ENCODE measurements around the gene MAJIN. TPM values are rescaled to one million over a fixed set of nuclear protein-coding genes. Genes with fewer than 3 reads are reported as not detected.

MAJIN gene
- total and polyA plus RNA-seq, 4 donors: 0.09 to 0.31 TPM; not detected in 2

DNA sequence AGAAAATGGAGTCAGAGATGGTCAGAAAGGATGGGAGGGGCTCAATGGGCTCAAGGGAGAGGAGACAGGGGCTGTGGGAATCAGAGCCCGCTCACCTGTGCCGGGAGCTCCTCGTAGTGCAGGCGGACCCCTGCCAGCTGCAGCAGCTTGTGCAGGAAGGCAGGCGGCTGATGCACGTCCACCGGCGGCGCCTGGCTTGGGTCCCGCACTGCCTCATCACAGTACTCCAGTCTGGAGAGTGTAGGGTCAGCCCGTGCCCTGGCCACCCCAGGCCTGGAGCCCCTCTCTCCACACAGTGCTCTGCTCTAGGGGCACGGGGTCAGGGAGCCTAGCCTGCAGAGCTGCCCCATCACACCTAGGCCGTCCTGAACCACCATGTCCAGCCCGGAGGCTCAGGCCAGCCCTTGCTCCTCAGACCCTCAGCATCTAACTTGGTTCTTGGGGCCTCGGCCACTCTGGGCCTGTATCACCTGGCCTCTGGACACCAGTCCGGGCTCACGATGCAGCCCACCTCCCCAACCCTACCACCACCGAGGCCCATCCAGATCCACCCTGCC, 58.7 kb downstream of the MAJIN start:
- H3K4me1 ChIP-seq (ENCODE audit: control insufficient read depth in 4 of 4, insufficient read depth in 4 of 4, low read length in 3 of 4): peaks cover 11 to 21% (median 15%) of the 10 kb centered on the region in 4 donors
- H3K9me3 ChIP-seq (ENCODE audit: control insufficient read depth in 4 of 4, low read length in 3 of 4): no peaks in the 10 kb centered on the region
- 93% methylated on average over 18 of the region's 18 CpGs for WGBS
- no peaks in the 10 kb centered on the region for H3K27me3 ChIP-seq (ENCODE audit: control insufficient read depth in 4 of 4, insufficient read depth in 4 of 4, low read length in 3 of 4)
- H3K9ac ChIP-seq (ENCODE audit: low read depth in 1 of 2, low read length in 2 of 2): no peak overlapping the region
- H3K36me3 ChIP-seq (ENCODE audit: control insufficient read depth in 4 of 4, insufficient read depth in 3 of 4, low read depth in 1 of 4, low read length in 3 of 4): peaks cover 28 to 57% (median 43%) of the 10 kb centered on the region in 4 donors
- no peak for TF ChIP-seq JUND (IDR thresholded peaks at IDR 0.05)
- no peak for TF ChIP-seq MAX (IDR thresholded peaks at IDR 0.05)
- no peak for TF ChIP-seq SP1 (IDR thresholded peaks at IDR 0.05)
- no peak for TF ChIP-seq NR2F2 (IDR thresholded peaks at IDR 0.05)
- TF ChIP-seq HNF4G (IDR thresholded peaks at IDR 0.05): no peak
- TF ChIP-seq EGR1 (IDR thresholded peaks at IDR 0.05; ENCODE audit: low read depth in 2 of 2): no peak
- no peak for TF ChIP-seq RAD21 (IDR thresholded peaks at IDR 0.05)
- TF ChIP-seq FOXA1 (IDR thresholded peaks at IDR 0.05): no peak
- no peak for TF ChIP-seq RXRA (IDR thresholded peaks at IDR 0.05)
- TF ChIP-seq ZBTB33 (IDR thresholded peaks at IDR 0.05): no peak
- no peak overlapping the region for H3K27ac ChIP-seq (ENCODE audit: low read depth in 1 of 2, low read length in 2 of 2)
- no peak for DNase-seq (ENCODE audit: low spot score)
- H3K4me3 ChIP-seq (ENCODE audit: low read depth in 1 of 3, low read length in 3 of 3): no peak overlapping the region

GRCh38 chr11:64911689-64912088, 60.2 kb downstream of the MAJIN start:
- no peak for DNase-seq (ENCODE audit: low spot score)
- H3K27me3 ChIP-seq (ENCODE audit: control insufficient read depth in 4 of 4, insufficient read depth in 4 of 4, low read length in 3 of 4): no peaks in the 10 kb centered on the region
- H3K4me1 ChIP-seq (ENCODE audit: control insufficient read depth in 4 of 4, insufficient read depth in 4 of 4, low read length in 3 of 4): peaks cover 9 to 14% (median 11%) of the 10 kb centered on the region in 4 donors
- no peak for TF ChIP-seq NR2F2 (IDR thresholded peaks at IDR 0.05)
- no peak overlapping the region for H3K4me3 ChIP-seq (ENCODE audit: low read depth in 1 of 3, low read length in 3 of 3)
- WGBS: 94% methylated on average over 9 of the region's 9 CpGs
- no peaks in the 10 kb centered on the region for H3K9me3 ChIP-seq (ENCODE audit: control insufficient read depth in 4 of 4, low read length in 3 of 4)
- H3K27ac ChIP-seq (ENCODE audit: low read depth in 1 of 2, low read length in 2 of 2): no peak overlapping the region
- H3K9ac ChIP-seq (ENCODE audit: low read depth in 1 of 2, low read length in 2 of 2): no peak overlapping the region
- H3K36me3 ChIP-seq (ENCODE audit: control insufficient read depth in 4 of 4, insufficient read depth in 3 of 4, low read depth in 1 of 4, low read length in 3 of 4): peaks cover 35 to 70% (median 54%) of the 10 kb centered on the region in 4 donors

DNA sequence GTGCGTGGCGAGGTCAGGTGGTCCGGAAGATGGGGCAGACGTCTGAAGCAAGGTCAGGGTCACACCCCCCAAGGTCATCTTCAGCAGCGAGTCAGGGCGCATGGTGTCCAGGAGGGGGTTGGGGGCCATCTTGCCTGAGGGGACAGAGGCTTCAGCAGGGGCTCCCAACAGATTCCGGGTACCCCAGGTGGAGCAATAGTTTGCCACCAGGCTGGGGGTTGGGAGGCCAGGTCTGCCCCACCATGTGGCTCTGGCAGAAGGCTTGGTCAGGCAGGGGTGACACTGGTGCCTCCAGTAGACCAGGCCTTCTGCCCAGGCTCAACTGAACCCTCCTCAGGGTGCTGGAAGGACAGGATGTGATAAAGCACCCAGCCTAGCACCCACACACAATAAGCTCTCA, 60.8 kb downstream of the MAJIN start:
- Histone ChIP-seq H3K27me3 (ENCODE audit: control insufficient read depth in 4 of 4, insufficient read depth in 4 of 4, low read length in 3 of 4) (no peaks in the 10 kb centered on the region), H3K27ac (ENCODE audit: low read depth in 1 of 2, low read length in 2 of 2) (no peak overlapping the region), H3K9ac (ENCODE audit: low read depth in 1 of 2, low read length in 2 of 2) (no peak overlapping the region), H3K36me3 (ENCODE audit: control insufficient read depth in 4 of 4, insufficient read depth in 3 of 4, low read depth in 1 of 4, low read length in 3 of 4) (peaks cover 38 to 76% (median 58%) of the 10 kb centered on the region in 4 donors), H3K4me3 (ENCODE audit: low read depth in 1 of 3, low read length in 3 of 3) (no peak overlapping the region), H3K9me3 (ENCODE audit: control insufficient read depth in 4 of 4, low read length in 3 of 4) (no peaks in the 10 kb centered on the region), H3K4me1 (ENCODE audit: control insufficient read depth in 4 of 4, insufficient read depth in 4 of 4, low read length in 3 of 4) (peaks cover 8 to 13% (median 10%) of the 10 kb centered on the region in 4 donors)
- no peak for DNase-seq (ENCODE audit: low spot score)
- 89% methylated on average over 7 of the region's 7 CpGs for WGBS
- TF ChIP-seq ZBTB33 (IDR thresholded peaks at IDR 0.05) (no peak), JUND (IDR thresholded peaks at IDR 0.05) (no peak), RXRA (IDR thresholded peaks at IDR 0.05) (no peak)

All from liver (tissue), 9 donors.